Stimulated activated naive CD4-positive, alpha-beta T cell (primary cell): Measurements from ENCODE around the gene LSAMP.

Experiments
- DNase-seq, 6 experiments: peaks; one replicate each; lab custom pipeline; 2025; lab: John Stamatoyannopoulos, UW

The LSAMP gene

DNA sequence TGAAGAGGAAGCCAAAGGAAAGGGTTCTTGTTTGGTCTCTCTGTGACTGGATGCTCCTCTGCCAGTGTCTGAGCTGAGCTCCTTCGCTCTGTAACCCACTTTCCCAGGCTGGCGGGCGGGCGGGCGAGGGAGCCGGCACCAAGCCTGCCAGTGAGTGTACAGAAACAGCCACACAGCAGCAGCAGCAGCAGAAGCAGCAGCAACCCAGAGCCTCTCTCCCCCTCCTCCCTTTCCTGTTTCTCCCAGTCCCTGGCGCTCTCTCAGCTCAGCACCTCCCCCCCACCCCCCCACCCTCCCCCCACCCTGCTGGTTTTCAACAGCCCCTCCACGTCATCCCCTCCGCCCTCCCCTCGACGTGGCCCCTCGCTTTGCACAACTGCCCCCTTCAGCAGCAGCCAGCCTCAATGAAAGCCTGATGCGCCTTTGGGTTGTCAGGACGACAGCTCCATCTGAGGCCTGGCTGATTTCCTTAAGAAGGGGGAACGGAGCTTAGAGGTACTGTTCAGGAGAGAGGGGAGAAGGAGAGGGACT, at the start of gene LSAMP:
Gene LSAMP, minus strand, starts transcription at position 177 of the 531 bp plus-strand sequence.
- DNase-seq: no peak

GRCh38 chr3:116492379-116492778, 47.1 kb upstream of the LSAMP start:
- no peak for DNase-seq

DNA sequence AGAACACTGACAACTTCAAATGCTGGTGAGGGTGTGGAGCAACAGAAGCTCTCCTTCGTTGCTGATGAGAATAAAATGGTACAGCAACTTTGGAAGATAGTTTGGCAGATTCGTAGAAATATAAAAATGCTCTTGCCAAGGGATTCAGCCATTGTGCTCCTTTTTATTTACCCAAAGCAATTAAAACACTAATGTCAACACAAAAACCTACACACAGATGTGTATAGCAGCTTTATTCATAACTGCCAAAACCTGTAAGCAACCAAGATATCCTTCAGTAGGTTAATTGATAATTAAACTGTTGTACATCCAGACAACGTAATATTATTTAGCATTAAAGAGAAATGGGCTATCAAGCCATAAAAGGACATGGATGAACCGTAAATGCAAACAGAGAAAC, 37.8 kb upstream of the LSAMP start:
- no peak for DNase-seq

GRCh38 chr3:116476691-116477090, 31.4 kb upstream of the LSAMP start:
- DNase-seq: no peak

DNA sequence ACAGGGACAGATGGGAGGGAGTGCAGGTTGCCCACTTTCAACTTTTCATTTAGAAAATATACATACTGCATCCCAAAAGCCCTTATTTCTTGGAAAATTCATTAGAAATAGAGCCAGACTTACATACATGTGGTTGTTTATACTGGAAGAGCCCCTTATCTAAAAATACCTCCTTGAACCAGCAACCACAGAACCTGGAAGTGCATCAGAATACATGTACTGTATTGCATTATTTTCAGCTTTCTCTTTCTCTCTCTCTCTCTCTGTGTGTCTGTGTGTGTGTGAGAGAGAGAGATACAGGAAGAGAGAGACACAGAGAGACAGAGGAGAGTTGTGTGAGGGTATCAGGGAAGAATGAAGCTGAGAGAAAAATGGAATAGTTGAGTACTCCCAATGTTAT, 29.5 kb upstream of the LSAMP start:
- DNase-seq: no peak

DNA sequence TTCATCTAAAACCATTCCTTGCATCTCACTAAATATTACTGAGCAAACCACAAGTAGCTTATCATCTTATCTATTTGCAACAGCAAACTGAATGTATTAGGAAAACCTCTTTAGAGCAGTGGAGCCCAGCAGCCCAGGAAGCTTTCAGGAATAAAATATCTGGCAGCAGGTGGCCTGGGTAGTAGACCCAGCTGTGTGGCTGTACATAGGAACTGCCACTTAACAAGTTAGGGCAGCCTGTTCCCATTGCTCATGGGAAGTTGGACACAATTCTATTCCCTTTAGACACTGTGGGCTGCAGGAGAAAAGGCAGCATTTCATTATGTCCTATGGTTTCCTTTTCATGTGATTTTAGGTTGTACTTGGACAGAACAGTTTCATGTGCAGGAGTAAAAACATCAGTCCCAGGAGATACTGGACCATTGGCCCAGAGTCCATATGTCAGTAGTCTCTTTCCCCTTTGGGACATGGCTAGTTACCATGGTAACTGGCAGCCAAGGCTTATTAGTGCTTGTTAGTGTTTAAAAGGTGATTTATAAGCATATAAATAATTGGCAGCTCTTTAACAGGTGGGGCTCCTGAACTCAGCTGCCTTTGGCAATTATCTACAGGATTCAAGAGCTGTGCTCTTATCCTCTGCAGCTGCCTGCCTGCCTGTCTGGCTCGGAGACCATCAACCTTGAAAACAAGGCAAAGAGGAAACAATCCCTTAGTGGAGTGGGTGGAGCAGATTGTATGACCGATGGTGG, 28.9 kb upstream of the LSAMP start:
- no peak for DNase-seq

GRCh38 chr3:116473602-116474001, 28.3 kb upstream of the LSAMP start:
- DNase-seq: no peak

- DNase-seq: no peak
Measured at GRCh38 chr3:116470605-116471197, 25.4 kb upstream of the LSAMP start.

GRCh38 chr3:116469546-116469945, 24.3 kb upstream of the LSAMP start:
- no peak for DNase-seq

GRCh38 chr3:116464276-116464798, 19.1 kb upstream of the LSAMP start:
- no peak for DNase-seq

DNA sequence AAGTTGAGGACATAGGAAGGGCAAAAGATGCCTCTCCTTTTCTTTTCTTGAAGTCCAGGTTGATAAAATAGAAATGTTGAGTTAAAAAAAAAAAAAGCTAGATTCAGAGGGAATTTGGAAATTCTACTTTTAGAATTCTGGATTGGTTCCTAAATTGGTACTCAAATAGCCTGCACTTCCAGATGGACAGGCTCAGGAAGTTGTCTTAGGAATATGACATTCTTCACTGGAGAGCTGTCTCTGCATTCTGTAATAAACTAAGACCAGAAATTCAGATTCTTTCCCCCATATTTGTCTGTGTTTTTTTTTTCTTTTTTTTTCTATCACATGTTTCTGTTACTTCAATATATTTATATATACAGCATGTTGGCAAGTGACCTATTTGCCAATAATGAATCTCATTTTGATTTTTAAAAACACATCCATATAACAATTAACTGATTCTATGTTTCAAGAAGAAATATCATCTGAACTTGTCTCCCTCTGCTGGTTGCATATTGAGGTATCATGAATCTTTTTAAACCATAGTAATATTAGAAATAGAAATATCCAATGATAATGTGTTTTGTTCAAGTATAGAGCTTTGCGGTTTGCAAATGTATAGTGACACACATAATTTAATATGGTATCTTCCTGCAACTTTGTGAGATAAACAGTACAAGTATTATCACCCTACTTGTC, 8.5 kb upstream of the LSAMP start:
- no peak for DNase-seq

DNA sequence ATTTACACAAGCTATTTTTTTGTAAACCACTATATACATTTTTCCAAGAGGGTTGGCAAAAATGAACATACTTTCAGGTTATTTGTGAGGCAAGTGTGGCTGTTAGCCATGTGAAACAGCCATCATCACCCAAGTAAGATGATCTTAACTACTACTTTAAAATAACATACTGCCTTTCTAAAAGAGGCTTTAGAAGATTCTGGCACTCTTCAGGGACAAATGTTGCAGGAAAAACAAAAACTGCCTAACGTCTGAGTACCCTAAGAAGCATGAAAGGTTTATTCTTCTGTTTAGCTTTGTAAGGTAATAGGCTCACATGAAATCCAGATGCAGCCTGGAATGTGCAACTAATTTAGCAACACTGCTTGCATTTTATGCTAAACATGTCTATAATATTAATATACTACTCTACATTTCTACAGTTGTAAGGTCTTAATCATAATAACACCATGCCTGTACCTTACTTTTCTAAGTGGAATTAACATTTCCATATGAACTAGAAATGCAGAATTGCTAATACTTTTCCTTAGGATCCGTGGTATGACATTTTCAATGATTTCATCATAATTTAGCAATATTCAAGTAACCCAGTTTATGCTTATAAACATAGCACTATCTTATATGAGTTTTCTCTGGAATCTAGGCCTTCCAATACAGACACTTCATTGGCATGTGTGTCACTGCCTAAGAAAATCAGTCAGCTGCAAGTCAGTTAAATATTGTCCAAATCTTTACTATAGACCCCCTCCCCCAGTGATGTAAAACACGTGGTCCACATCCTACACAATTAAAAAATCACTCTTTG, 4.5 kb upstream of the LSAMP start:
- no peak for DNase-seq

DNA sequence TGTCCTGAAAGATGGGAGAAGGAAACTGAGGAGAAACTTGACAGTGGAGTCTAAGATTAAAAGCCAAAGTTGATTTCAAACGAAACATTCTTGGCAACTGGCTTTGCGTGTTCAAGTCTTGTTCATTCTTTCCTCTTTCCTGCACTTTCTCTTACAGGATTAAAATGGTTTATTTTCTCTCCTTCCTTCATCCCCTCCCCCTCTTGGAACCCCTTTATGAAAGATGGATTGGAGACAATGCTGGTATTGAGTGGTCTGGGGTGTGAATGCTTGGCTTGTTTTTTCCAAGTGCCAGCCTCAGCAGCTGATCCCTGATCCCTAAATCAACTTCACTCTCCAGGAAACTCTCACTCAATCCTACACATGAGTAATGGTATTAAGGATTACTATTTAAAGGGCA, 703 bp upstream of the LSAMP start:
- no peak for DNase-seq

DNA sequence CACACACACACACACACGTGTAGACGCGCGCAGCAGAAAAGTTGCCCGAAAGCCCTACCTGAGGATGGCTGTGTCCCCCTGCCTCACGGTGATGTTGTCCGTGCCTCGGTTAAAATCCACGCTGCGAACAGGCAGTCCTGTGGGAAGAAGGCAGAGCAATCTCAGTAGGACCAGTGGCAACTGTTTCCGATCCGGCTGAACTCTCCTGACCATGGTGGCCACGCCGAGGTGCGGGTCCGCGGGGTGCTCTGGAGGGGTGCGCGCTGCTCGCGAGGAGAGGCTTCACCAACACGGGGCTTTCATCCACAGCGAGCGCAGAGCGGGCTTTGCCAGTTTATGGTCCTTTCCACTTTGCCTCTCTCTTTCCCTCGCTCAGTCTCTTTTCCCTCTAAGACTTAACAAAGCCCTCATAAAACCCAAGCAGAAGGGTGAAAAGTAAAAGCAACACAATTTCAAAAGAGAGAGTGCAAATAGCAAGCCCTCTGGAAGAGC, 422 bp downstream of the LSAMP start:
- no peak for DNase-seq

- no peak for DNase-seq
Measured at GRCh38 chr3:116444115-116444747, 1.1 kb downstream of the LSAMP start.

GRCh38 chr3:116443191-116443661, 2.1 kb downstream of the LSAMP start:
- DNase-seq: no peak

DNA sequence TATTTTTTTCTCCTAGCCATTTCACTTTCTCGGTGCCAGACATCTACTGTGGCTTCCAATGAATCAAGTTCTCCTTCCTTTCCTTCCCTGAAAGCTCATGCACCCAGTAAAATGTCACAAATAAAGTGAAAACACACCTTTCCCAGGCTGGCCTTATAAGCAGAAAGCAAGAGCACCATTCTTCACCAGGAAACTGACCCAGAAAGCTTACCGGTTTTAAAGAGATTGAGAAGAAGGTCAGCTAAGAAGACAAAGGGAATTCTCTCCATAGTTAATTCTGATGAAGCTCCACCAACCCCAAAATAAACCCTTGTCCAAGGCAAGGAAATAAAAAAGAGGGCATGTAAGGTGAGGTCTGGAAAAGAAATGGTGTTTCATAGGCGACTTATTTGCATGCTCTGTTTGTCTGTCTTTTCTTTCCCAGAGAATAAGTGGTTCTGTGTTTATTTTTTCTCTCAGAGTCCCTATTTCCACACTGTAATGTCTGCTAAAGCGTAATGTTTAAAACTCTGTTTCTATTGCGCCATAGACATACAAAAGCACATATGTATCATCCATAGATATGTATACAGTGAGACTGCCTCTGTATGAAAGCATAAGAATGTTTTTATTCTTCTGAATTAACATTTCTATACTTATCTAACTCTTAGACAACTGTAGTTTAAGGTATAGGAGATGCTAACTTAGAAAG, 2.8 kb downstream of the LSAMP start:
- no peak for DNase-seq

GRCh38 chr3:116441652-116442051, 3.6 kb downstream of the LSAMP start:
- DNase-seq: no peak

- no peak for DNase-seq
Measured at GRCh38 chr3:116440196-116440595, 5.1 kb downstream of the LSAMP start.

DNA sequence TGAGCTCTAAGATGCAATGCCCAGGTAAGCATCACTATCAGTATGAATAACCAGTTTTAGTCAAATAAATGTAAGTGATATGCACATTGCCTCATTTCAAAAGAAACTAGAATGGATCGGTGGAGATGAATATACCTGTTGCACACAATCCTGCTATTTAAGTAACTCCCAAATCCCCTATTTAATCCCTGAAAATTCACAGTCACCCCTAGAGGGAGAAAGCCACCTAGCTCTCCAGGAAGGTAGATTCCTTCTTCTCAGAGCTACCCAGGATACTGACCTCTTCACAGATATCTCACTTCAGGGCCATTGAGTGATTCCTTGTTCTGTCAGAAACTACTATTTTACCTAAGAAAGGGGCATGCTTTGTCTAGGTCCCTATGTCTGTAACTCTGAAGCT, 11.7 kb downstream of the LSAMP start:
- no peak for DNase-seq

GRCh38 chr3:116432795-116433194, 12.5 kb downstream of the LSAMP start:
- DNase-seq: no peak
